Epithelial cell of esophagus (primary cell): ENCODE data around the gene GATB.

Source experiments
- DNase-seq: peaks from one replicate; pipeline ENCODE4 v3.0.0; 2010; ENCODE audit warnings: low read depth
- H3K4me3 ChIP-seq: 2 replicates; pipeline ENCODE4 v1.5.1; 2011; ENCODE audit warnings: mild to moderate bottlenecking, low read length, control low read depth
- TF ChIP-seq, protein P1 (sequence below): IDR thresholded peaks from 2 replicates; pipeline ENCODE4 v1.5.1; 2011; ENCODE audit warnings: low read depth, mild to moderate bottlenecking, low read length, control low read depth, inconsistent platforms; ENCODE audit not compliant: insufficient read depth; ENCODE audit errors: missing control alignments

The GATB gene

GRCh38 chr4:151659601-151660364, 101.0 kb downstream of the GATB start:
- TF ChIP-seq, protein P1, sequence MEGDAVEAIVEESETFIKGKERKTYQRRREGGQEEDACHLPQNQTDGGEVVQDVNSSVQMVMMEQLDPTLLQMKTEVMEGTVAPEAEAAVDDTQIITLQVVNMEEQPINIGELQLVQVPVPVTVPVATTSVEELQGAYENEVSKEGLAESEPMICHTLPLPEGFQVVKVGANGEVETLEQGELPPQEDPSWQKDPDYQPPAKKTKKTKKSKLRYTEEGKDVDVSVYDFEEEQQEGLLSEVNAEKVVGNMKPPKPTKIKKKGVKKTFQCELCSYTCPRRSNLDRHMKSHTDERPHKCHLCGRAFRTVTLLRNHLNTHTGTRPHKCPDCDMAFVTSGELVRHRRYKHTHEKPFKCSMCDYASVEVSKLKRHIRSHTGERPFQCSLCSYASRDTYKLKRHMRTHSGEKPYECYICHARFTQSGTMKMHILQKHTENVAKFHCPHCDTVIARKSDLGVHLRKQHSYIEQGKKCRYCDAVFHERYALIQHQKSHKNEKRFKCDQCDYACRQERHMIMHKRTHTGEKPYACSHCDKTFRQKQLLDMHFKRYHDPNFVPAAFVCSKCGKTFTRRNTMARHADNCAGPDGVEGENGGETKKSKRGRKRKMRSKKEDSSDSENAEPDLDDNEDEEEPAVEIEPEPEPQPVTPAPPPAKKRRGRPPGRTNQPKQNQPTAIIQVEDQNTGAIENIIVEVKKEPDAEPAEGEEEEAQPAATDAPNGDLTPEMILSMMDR, result no peak
- no peak for DNase-seq
- no peak overlapping the region for H3K4me3 ChIP-seq

- DNase-seq, result no peak
- TF ChIP-seq, protein P1, result no peak
Measured at GRCh38 chr4:151658959-151659600, 101.7 kb downstream of the GATB start.

GRCh38 chr4:151657896-151658295, 102.9 kb downstream of the GATB start:
- TF ChIP-seq, protein P1, result no peak
- no peak overlapping the region for H3K4me3 ChIP-seq
- DNase-seq, result no peak

More at GRCh38 chr4:151658959-151659600, 101.7 kb downstream of the GATB start:
- no peak overlapping the region for H3K4me3 ChIP-seq

- TF ChIP-seq, protein P1, result no peak
Measured at GRCh38 chr4:151656058-151656457, 104.7 kb downstream of the GATB start.

GRCh38 chr4:151653548-151653918, 107.3 kb downstream of the GATB start:
- no peak overlapping the region for H3K4me3 ChIP-seq
- no peak for DNase-seq
- TF ChIP-seq, protein P1, result no peak

More at GRCh38 chr4:151656058-151656457, 104.7 kb downstream of the GATB start:
- no peak overlapping the region for H3K4me3 ChIP-seq
- DNase-seq, result no peak

GRCh38 chr4:151652841-151653547, 107.8 kb downstream of the GATB start:
- no peak for DNase-seq
- no peak overlapping the region for H3K4me3 ChIP-seq
- TF ChIP-seq, protein P1, result no peak
